Upper lobe of right lung (tissue), 1 donor: ENCODE data around the gene HMGXB4. TPM values are rescaled to one million over a fixed set of nuclear protein-coding genes. Genes with fewer than 3 reads are reported as not detected.

ENCODE experiments used
- ATAC-seq: fragments of 200-7000 bp; cut with Tn5 transposase; one replicate; pipeline ENCODE4 v1.9.1; 2020; ENCODE audit warnings: mild to moderate bottlenecking, moderate library complexity
- DNase-seq: peaks from one replicate; pipeline ENCODE4 v3.0.0-alpha.2; 2020
- H3K27ac ChIP-seq: fragments of 200-600 bp; one replicate; pipeline ENCODE4 v1.8.0; 2022
- H3K27me3 ChIP-seq: fragments of 200-600 bp; one replicate; pipeline ENCODE4 v1.8.0; 2022; ENCODE audit warnings: mild to moderate bottlenecking
- H3K36me3 ChIP-seq: fragments of 200-600 bp; one replicate; pipeline ENCODE4 v1.8.0; 2022
- H3K4me1 ChIP-seq: fragments of 200-600 bp; one replicate; pipeline ENCODE4 v1.8.0; 2022
- H3K4me3 ChIP-seq: fragments of 200-600 bp; one replicate; pipeline ENCODE4 v1.8.0; 2022; ENCODE audit warnings: mild to moderate bottlenecking
- H3K9me3 ChIP-seq: fragments of 200-600 bp; one replicate; pipeline ENCODE4 v1.8.0; 2022
- intact Hi-C: fragments of 100-400 bp; cut with DNase I; formaldehyde crosslinking; loops from one replicate; pipeline ENCODE4 v1.11.0; 2022
- total RNA-seq: library from RNA; stranded (reverse); fragmentation: NEBNext Ultra II Directional; extraction: Animal tissue kit (Norgen Biotek cat#: 25700); gene quantifications from one replicate; pipeline ENCODE4 v1.2.1, GENCODE V29; 2021
- TF ChIP-seq, protein P1 (sequence below): fragments of 200-600 bp; IDR thresholded peaks from one replicate; pipeline ENCODE4 v1.8.0; 2022; ENCODE audit warnings: antibody characterized with exemption
- donor health status: DM: no; HTN: yes; CAD: no; lungs with severe emphysema.

Gene HMGXB4
- total RNA-seq, 1 donor from 2014 or later = 17.5 TPM

DNA sequence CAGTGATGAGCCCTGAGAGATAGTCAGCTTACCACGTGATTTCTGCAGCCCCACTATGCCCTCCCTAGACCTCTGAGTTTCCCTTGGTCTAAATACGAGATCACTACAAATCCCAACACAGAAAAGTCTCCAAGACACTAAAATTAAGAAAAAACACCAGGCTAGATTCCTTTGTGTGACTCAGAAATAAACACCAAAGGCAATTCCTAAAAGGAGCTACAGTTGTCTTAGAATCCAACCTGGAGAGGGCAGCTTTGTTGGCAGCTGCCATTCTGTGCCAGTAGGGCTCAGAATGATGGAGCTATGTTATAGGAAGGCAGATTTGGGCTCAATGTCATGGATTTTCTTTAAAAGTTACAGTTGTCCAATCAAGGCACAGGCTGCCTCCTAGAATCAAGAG lies 37.1 kb upstream of the HMGXB4 start:
- no peaks in the 10 kb centered on the region for H3K9me3 ChIP-seq
- H3K4me1 ChIP-seq = no peaks in the 10 kb centered on the region
- no peak overlapping the region for H3K27ac ChIP-seq
- intact Hi-C loops = no loop called here
- TF ChIP-seq, protein P1, sequence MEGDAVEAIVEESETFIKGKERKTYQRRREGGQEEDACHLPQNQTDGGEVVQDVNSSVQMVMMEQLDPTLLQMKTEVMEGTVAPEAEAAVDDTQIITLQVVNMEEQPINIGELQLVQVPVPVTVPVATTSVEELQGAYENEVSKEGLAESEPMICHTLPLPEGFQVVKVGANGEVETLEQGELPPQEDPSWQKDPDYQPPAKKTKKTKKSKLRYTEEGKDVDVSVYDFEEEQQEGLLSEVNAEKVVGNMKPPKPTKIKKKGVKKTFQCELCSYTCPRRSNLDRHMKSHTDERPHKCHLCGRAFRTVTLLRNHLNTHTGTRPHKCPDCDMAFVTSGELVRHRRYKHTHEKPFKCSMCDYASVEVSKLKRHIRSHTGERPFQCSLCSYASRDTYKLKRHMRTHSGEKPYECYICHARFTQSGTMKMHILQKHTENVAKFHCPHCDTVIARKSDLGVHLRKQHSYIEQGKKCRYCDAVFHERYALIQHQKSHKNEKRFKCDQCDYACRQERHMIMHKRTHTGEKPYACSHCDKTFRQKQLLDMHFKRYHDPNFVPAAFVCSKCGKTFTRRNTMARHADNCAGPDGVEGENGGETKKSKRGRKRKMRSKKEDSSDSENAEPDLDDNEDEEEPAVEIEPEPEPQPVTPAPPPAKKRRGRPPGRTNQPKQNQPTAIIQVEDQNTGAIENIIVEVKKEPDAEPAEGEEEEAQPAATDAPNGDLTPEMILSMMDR = no peak
- no peak overlapping the region for H3K4me3 ChIP-seq
- DNase-seq = no peak
- H3K36me3 ChIP-seq = no peaks in the 10 kb centered on the region
- peaks cover 6% of the 10 kb centered on the region for H3K27me3 ChIP-seq
- no peak for ATAC-seq

DNA sequence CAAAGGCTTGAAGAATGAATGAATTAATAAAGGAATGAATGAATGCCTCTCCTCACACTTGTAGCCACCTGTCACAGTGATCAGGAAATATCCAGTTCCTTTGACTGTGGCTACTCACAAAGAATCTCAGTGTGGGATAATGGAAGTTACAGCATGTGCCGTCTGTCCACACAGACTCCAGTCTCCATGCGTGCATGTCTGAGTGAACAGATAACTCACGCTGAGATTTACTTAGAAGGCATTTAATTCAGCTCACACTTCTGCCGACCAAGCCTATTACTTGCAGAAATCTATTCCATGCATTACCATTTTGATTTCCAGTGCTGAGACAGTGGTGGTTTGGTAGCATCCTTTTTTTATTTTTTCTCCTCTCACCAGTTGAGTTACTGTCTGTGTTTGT lies 32.3 kb upstream of the HMGXB4 start:
- DNase-seq (no peak), ATAC-seq (no peak)
- intact Hi-C loops = no loop called here
- TF ChIP-seq, protein P1 = no peak
- Histone ChIP-seq H3K4me3 (no peak overlapping the region), H3K4me1 (no peaks in the 10 kb centered on the region), H3K27me3 (peaks cover 6% of the 10 kb centered on the region), H3K36me3 (no peaks in the 10 kb centered on the region), H3K9me3 (no peaks in the 10 kb centered on the region), H3K27ac (no peak overlapping the region)

DNA sequence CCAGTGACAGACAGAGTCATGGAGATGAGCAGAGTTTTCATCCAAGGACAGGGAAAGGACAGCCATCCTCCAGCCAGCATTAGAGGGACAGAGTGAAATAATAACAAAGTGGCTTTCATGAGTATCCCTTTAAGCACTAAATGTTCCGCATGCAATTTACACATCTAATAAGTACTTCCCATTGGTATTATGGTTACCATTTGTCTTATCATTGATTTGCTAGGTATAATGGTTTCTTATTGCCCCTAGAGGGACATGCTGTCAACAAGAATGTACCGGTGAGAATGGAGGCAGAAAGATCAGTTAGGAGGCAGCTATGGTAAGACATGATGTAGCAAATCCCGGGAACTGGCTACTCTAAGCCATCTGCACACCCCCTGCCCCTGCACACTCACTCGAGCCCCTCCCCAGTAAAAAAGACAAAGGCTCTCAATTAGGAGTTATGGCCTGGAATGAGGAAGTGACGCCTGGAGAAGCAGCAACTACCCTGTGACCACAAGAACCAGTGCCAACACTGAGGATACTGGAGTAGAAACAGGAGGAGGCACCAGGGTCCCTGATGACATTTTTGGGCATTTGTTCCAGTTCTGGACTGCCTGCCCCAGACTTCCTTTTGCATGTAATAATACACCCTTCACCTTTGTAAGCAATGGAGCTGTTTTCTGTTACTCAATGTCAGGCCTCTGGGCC lies 30.2 kb upstream of the HMGXB4 start:
- Histone ChIP-seq H3K9me3 (no peaks in the 10 kb centered on the region), H3K4me3 (no peak overlapping the region), H3K4me1 (no peaks in the 10 kb centered on the region), H3K27ac (no peak overlapping the region), H3K36me3 (no peaks in the 10 kb centered on the region), H3K27me3 (peaks cover 6% of the 10 kb centered on the region)
- intact Hi-C loops = no loop called here
- ATAC-seq = no peak
- DNase-seq = no peak
- TF ChIP-seq, protein P1 = no peak

DNA sequence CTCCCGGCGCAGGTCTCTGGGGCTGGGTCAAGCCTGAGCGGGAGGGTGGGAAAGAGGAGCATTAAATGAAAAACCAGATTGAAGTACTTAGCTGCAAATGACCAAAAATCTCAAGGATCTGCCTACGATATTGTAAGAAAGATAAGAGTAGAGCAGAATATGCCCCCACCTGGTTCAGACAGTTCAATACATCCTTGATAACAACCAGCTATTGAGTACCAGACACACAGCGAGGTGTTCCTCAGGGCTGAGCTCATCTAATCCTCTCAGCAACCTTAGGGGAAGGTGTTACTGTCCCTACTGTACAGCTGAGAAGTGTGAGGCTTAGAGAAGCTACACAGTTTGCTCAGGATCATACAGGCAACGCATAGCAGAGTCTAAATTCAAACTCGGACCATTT lies 27.4 kb upstream of the HMGXB4 start:
- TF ChIP-seq, protein P1 = no peak
- H3K36me3 ChIP-seq = no peaks in the 10 kb centered on the region
- no peak overlapping the region for H3K4me3 ChIP-seq
- no peak overlapping the region for H3K27ac ChIP-seq
- H3K9me3 ChIP-seq = no peaks in the 10 kb centered on the region
- H3K27me3 ChIP-seq = no peaks in the 10 kb centered on the region
- no peaks in the 10 kb centered on the region for H3K4me1 ChIP-seq
- no peak for DNase-seq
- ATAC-seq = no peak
- intact Hi-C loops = no loop called here

DNA sequence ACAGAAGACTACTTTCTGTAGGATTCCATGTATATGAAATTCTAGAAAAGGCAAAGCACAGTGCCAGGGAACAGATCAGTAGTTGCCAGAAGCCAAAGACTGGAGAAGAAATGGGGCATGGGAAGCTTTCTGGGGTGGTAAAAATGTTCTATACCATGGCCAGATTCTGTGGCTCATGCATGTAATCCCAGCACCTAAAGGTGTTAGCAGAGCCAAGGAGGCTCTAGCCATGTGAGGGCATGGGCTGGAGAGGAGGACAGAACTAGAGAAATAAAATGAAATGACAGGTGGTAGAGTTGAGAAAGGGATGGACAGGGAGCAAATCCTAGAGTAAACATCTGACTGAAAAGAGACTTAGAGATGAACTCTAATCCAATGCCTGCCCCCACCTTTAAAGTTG lies 26.9 kb upstream of the HMGXB4 start:
- no peak for DNase-seq
- Histone ChIP-seq H3K36me3 (no peaks in the 10 kb centered on the region), H3K27me3 (no peaks in the 10 kb centered on the region), H3K4me3 (no peak overlapping the region), H3K27ac (no peak overlapping the region), H3K9me3 (no peaks in the 10 kb centered on the region), H3K4me1 (no peaks in the 10 kb centered on the region)
- TF ChIP-seq, protein P1 = no peak
- intact Hi-C loops = no loop called here
- no peak for ATAC-seq
